GM18499 (cell line): ENCODE data around the gene GPR55.

Experiments
- ATAC-seq: cut with Tn5 transposase; IDR thresholded peaks from one replicate; pipeline ENCODE4 v1.9.1; 2021; ENCODE audit warnings: moderate number of reproducible peaks; ENCODE audit not compliant: insufficient read depth, unreplicated experiment

GPR55 gene

GRCh38 chr2:230890646-230891045, 34.4 kb downstream of the GPR55 start:
- ATAC-seq, result no peak

DNA sequence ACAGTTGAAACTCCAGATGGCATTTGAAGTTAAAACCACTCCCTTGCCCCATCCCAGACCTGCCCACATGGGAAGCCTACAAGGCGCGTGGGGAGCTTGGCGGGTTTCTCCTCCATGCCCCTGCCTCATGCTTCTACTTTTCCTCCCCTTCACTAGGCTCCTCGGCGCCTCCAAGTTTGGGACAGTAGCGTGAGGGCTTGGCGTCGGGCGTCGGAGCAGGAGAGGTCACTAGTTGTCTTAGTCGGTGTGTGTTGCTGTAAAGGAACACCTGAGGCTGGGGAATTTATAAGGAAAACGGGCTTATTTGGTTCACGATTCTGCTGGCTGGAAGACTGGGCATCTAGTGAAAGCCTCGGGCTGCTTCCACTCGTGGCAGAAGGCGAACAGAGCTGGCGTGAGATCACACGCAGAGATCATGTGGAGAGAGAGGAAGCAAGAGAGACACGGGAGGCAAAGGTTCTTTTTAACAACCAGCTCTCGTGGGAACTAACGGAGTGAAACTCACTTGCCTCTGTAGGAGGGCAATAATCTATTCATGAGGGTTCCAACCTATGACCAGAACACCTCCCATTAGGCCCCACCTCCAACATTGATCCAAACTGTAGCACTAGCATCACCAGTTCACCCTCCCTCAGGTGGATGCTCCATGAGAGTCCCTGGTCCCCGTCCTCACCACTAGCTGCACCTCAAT, 35.0 kb downstream of the GPR55 start:
- no peak for ATAC-seq

- ATAC-seq, result no peak
Measured at GRCh38 chr2:230888824-230889400, 36.1 kb downstream of the GPR55 start.

- ATAC-seq, result no peak
Measured at GRCh38 chr2:230887342-230887741, 37.7 kb downstream of the GPR55 start.

DNA sequence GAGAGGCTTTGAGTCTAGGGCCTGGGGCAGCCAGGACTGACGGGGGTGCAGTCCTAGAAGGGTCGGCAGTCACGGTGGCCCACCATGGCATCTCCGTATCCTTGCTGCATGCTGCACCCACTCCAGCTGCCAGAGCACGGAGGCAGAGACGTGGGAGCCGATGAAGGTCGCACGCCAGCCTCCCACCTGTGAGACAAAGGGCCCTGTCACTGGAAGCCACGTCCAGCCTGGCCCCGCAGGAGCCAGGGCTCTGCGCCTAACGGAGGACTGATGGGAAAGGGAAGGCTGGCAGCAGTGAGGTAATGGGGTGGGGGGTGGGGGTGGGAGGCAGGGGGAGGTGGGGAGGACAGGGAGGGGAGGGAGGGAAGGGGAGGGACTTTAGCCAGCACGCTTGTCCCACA, 38.4 kb downstream of the GPR55 start:
- no peak for ATAC-seq

DNA sequence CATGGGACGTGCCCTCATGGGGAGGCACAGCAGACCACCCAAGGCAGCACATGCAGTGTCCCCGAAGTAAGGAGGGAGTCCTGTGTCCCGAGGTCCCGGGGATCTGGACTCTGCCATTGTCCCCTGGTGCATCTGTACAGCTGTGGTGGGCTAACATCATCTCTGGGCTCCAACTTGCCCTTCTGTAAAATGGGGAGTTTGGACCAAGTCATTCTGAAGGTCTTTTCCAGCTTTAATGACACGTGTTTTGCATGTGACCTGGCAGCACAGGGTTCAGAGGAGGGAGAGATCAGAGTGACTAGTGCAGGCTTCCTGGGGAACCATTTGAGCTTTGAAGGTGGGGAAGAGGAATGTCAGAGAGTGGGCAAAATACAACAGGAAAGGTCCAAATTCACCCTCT, 38.8 kb downstream of the GPR55 start:
- no peak for ATAC-seq

GRCh38 chr2:230885463-230886130, 39.4 kb downstream of the GPR55 start:
- no peak for ATAC-seq

DNA sequence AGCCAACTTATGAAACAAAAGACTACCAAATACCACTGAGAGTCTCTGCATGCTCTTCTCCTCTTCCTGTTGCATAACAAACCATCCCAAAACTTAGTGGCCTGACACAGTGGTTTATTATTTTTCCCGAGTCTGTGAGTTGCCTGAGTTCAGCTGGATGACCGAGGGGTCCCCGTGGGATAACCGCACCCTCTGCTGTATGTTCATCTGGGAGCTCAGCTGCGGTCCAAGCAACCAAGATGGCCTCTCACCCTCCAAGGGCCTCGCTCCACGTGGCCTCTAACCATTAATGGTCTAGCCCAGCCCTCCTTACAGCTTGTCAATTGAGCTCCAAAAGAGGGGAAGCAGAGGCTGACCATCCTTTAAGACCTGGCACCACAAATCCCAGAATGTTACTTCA, 43.2 kb downstream of the GPR55 start:
- ATAC-seq, result no peak

- ATAC-seq, result no peak
Measured at GRCh38 chr2:230879891-230880290, 45.2 kb downstream of the GPR55 start.

DNA sequence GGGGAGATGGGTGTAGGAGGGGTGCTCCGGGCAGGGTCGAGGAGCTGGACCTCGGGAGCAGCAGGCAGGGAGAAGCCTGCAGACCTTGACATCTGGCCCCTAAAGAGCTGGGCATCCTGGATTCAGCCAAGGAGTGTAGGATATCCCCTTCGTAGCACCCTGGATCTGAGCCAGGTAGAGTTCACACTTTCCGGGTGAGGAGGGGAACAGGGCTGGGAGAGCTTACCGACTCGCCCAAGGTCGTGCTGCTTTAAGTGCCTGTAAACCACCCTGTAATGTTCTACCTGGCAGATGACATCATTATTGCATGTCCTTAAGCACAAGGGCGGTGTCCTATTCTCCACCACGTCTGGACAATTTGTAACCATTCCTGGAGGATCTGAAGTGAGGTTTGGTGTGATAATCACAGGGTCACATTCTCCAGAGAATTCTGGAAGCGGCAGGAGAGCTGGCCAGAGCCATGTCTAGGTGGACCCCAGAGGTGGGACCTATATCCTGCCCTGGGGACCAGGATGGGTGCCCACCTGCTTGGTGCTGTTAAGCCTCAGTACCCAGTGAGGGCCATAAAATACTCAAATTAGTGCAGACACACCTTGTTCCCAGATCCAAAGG, 45.7 kb downstream of the GPR55 start:
- no peak for ATAC-seq

- ATAC-seq, result no peak
Measured at GRCh38 chr2:230878599-230879188, 46.3 kb downstream of the GPR55 start.

- ATAC-seq, result no peak
Measured at GRCh38 chr2:230877759-230878598, 47.1 kb downstream of the GPR55 start.

DNA sequence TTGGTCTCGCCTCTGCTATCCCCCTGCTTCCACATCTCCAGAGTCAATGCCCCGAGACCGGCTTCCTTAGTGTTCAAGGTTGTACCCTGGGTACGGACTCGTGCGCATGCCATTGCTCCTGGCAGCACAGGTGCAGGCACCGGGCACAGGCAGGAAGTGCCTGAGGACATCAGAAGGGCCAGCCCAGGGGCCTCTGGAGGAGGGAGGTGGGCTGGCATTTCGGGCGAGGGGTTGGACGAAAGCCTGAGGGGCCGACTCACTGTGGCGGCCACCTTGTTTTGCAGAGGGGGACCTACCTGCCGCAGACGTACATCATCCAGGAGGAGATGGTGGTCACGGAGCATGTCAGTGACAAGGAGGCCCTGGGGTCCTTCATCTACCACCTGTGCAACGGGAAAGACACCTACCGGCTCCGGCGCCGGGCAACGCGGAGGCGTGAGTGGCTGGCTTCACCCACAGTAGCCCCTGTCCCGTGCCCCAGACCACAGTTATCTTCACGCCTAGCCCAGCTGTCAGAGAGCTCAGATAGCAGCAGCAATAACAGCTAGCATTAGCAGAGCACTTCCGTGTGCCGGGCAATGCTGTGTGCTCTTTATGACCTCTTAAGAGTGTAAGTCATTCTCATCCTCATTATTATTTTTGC, 47.8 kb downstream of the GPR55 start:
- no peak for ATAC-seq

GRCh38 chr2:230875347-230876315, 49.4 kb downstream of the GPR55 start:
- no peak for ATAC-seq

GRCh38 chr2:230874876-230875275, 50.2 kb downstream of the GPR55 start:
- ATAC-seq, result no peak

DNA sequence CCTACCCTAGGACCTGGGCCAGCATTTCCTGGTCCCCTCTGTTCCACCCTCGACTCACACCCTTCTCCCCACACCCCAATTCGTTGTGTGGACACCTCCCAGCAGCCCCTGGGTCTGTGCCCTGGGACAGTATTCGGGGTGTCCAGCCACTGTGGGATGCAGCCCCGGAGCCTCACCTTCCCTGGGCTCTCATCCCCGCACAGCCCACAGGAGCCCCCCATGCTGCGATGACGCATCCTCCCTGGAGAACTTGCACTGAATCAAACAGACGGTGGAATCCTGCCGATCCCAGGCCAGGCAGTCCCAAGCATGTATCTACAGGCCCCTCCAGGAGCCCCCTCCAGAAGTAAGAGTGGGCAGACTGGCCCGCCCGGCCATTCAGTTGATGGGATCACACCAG, 50.6 kb downstream of the GPR55 start:
- ATAC-seq, result no peak

- ATAC-seq, result peak; percentile 61
Measured at GRCh38 chr2:230873661-230874401, 51.2 kb downstream of the GPR55 start.
